ENCODE results near the gene COX14.
A peak's percentile ranks its signal among the peaks of the same experiment; 100 is the strongest.

Gene COX14

DNA sequence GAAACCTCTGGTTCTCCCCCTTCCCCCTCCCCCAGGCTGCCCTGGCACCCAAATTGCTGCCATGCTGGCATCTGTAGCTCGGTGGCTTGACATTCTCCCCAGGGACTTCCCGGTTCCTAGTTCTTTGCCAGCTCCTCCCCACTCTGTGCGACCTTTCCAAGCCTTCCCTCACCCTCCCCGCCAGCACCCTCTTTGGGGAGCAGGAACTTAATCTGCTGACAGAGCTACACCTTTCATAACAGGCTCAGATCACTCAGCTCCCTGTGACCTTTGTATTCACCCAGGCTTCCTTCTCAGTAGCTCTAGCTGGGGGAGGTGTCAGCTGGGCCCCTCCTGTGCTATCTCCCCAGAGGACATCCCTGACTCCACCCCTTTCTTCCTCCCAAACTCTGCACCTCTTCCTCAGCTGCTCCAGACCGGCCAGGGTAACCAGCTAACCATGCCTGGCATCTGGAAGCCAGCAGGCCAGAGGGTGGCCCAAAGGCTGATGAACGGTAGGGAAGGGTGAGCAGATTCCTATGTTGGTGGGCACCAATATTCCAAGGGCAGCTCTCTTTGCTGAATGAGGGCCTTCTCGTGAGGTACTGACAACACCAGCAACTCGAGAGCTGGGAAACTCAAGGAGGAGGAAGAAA lies 1.8 kb upstream of the COX14 start:
- H3K9me2 ChIP-seq (replicated peaks; ENCODE audit: low read depth, low read length) = no peaks in the 10 kb centered on the region
- no peak overlapping the region for H3K9ac ChIP-seq (ENCODE audit: low read depth, low read length, poor library complexity, severe bottlenecking)
- H3K27me3 ChIP-seq (ENCODE audit: insufficient read depth, low read length, poor library complexity, severe bottlenecking) = no peaks in the 10 kb centered on the region
- peaks cover 14% of the 10 kb centered on the region for H3K4me1 ChIP-seq (ENCODE audit: insufficient read depth, low read length, poor library complexity, severe bottlenecking)
- H3K4me2 ChIP-seq (ENCODE audit: low read depth, low read length, poor library complexity, severe bottlenecking) = no peak overlapping the region
- H3K79me2 ChIP-seq (ENCODE audit: insufficient read depth, low read length) = peaks cover 29% of the 10 kb centered on the region
- H3F3A ChIP-seq (ENCODE audit: low read depth) = no peaks in the 10 kb centered on the region
- H3K36me3 ChIP-seq (ENCODE audit: insufficient read depth, low read length) = no peaks in the 10 kb centered on the region
- peaks cover 8% of the 10 kb centered on the region for H4K20me1 ChIP-seq (ENCODE audit: insufficient read depth, low read length, poor library complexity, severe bottlenecking)
- no peaks in the 10 kb centered on the region for H3K9me3 ChIP-seq (ENCODE audit: insufficient read depth, low read depth, low read length)
- no peak overlapping the region for H3K4me3 ChIP-seq (ENCODE audit: low read length, poor library complexity, severe bottlenecking)
- peak overlapping the region; percentile 79; the same call in 1 of the 2 replicates for H2AFZ ChIP-seq (ENCODE audit: low read length)
- no peak for TF ChIP-seq EZH2phosphoT487 (IDR thresholded peaks at IDR 0.05; ENCODE audit: borderline replicate concordance)
- TF ChIP-seq, protein P1, sequence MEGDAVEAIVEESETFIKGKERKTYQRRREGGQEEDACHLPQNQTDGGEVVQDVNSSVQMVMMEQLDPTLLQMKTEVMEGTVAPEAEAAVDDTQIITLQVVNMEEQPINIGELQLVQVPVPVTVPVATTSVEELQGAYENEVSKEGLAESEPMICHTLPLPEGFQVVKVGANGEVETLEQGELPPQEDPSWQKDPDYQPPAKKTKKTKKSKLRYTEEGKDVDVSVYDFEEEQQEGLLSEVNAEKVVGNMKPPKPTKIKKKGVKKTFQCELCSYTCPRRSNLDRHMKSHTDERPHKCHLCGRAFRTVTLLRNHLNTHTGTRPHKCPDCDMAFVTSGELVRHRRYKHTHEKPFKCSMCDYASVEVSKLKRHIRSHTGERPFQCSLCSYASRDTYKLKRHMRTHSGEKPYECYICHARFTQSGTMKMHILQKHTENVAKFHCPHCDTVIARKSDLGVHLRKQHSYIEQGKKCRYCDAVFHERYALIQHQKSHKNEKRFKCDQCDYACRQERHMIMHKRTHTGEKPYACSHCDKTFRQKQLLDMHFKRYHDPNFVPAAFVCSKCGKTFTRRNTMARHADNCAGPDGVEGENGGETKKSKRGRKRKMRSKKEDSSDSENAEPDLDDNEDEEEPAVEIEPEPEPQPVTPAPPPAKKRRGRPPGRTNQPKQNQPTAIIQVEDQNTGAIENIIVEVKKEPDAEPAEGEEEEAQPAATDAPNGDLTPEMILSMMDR (conservative IDR thresholded peaks at IDR 0.05; ENCODE audit: low read length) = no peak

DNA sequence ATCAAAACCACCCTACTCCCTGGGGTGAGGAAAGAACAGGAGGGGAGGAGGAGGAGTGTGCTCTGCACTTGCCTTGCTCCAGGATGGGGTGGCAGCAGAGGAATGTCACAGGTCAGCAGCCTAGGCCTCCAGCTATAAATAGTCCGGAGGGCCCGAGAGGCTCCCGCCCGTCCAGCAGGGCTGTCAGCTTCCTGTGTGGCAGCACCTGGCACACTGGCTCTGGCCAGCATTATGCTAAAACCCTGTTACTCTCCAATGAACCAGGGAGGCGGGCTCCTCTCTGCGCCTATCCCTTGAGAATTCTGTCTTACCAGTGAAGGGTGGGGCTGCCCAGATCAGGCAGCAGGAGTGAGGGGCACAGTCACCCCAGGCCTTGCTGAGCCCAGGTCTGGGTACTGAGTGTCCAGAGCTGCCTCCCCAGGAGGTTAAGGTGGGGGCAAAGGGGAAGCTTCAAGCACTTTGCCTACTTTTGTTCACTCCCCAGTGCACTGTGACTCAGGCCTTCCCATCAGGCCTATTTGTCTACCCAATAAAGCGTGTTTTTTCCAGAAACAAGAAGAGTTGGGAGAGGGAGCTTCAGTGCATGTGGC lies 1.2 kb upstream of the COX14 start:
- Histone ChIP-seq H3F3A (ENCODE audit: low read depth) (no peaks in the 10 kb centered on the region), H3K4me3 (ENCODE audit: low read length, poor library complexity, severe bottlenecking) (no peak overlapping the region), H3K9me3 (ENCODE audit: insufficient read depth, low read depth, low read length) (no peaks in the 10 kb centered on the region), H3K36me3 (ENCODE audit: insufficient read depth, low read length) (no peaks in the 10 kb centered on the region), H3K9me2 (replicated peaks; ENCODE audit: low read depth, low read length) (no peaks in the 10 kb centered on the region), H2AFZ (ENCODE audit: low read length) (peak overlapping the region; percentile 79; the same call in 1 of the 2 replicates), H4K20me1 (ENCODE audit: insufficient read depth, low read length, poor library complexity, severe bottlenecking) (peaks cover 8% of the 10 kb centered on the region), H3K27me3 (ENCODE audit: insufficient read depth, low read length, poor library complexity, severe bottlenecking) (no peaks in the 10 kb centered on the region), H3K9ac (ENCODE audit: low read depth, low read length, poor library complexity, severe bottlenecking) (no peak overlapping the region), H3K4me1 (ENCODE audit: insufficient read depth, low read length, poor library complexity, severe bottlenecking) (peaks cover 18% of the 10 kb centered on the region), H3K4me2 (ENCODE audit: low read depth, low read length, poor library complexity, severe bottlenecking) (peak overlapping the region; percentile 16), H3K79me2 (ENCODE audit: insufficient read depth, low read length) (peaks cover 35% of the 10 kb centered on the region)
- no peak for TF ChIP-seq EZH2phosphoT487 (IDR thresholded peaks at IDR 0.05; ENCODE audit: borderline replicate concordance)
- TF ChIP-seq, protein P1 (conservative IDR thresholded peaks at IDR 0.05; ENCODE audit: low read length) = no peak

DNA sequence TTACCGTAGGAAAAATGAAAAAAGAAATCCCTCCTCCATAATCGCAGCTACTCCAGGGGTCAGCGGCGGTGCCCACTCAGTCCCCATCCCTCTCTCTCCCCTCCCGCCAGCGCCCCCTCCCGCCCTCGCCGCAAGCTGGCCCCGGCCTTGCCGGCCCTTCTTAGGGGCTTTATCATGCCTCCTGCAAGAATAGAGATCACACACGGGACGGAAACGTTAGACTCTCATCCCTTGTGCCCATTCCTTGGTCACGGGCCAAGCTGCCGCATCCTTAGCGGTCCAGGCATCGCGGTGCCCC lies 692 bp upstream of the COX14 start:
- no peaks in the 10 kb centered on the region for H3K36me3 ChIP-seq (ENCODE audit: insufficient read depth, low read length)
- H3K4me3 ChIP-seq (ENCODE audit: low read length, poor library complexity, severe bottlenecking) = peak overlapping the region; percentile 33

More for the DNA sequence above, 692 bp upstream of the COX14 start:
- TF ChIP-seq EZH2phosphoT487 (IDR thresholded peaks at IDR 0.05; ENCODE audit: borderline replicate concordance) = no peak
- TF ChIP-seq, protein P1 (conservative IDR thresholded peaks at IDR 0.05; ENCODE audit: low read length) = no peak
- Histone ChIP-seq H4K20me1 (ENCODE audit: insufficient read depth, low read length, poor library complexity, severe bottlenecking) (peaks cover 9% of the 10 kb centered on the region), H3K27me3 (ENCODE audit: insufficient read depth, low read length, poor library complexity, severe bottlenecking) (no peaks in the 10 kb centered on the region), H3K79me2 (ENCODE audit: insufficient read depth, low read length) (peaks cover 40% of the 10 kb centered on the region), H3K9ac (ENCODE audit: low read depth, low read length, poor library complexity, severe bottlenecking) (no peak overlapping the region), H2AFZ (ENCODE audit: low read length) (peak overlapping the region; percentile 79; the same call in 1 of the 2 replicates), H3K4me2 (ENCODE audit: low read depth, low read length, poor library complexity, severe bottlenecking) (peak overlapping the region; percentile 16), H3K9me2 (replicated peaks; ENCODE audit: low read depth, low read length) (no peaks in the 10 kb centered on the region), H3K4me1 (ENCODE audit: insufficient read depth, low read length, poor library complexity, severe bottlenecking) (peaks cover 23% of the 10 kb centered on the region), H3F3A (ENCODE audit: low read depth) (no peaks in the 10 kb centered on the region), H3K9me3 (ENCODE audit: insufficient read depth, low read depth, low read length) (no peaks in the 10 kb centered on the region)
